ENCODE results near the gene ILF2.

- TF ChIP-seq CTCF (IDR thresholded peaks at IDR 0.05; ENCODE audit: poor library complexity) (no peak), EZH2 (IDR thresholded peaks at IDR 0.05; ENCODE audit: borderline replicate concordance) (no peak)
These were observed 14.1 kb upstream of the ILF2 start for GRCh38 chr1:153684892-153685291.

All from hepatocyte (in vitro differentiated cells).